GM18526 (cell line): Measurements from ENCODE around the gene RBM4.

Experiments
- POLR2A ChIP-seq: IDR thresholded peaks from 3 replicates; pipeline ENCODE4 v1.6.1; 2011; ENCODE audit not compliant: insufficient read length; ENCODE audit errors: extremely low read depth

RBM4 gene

DNA sequence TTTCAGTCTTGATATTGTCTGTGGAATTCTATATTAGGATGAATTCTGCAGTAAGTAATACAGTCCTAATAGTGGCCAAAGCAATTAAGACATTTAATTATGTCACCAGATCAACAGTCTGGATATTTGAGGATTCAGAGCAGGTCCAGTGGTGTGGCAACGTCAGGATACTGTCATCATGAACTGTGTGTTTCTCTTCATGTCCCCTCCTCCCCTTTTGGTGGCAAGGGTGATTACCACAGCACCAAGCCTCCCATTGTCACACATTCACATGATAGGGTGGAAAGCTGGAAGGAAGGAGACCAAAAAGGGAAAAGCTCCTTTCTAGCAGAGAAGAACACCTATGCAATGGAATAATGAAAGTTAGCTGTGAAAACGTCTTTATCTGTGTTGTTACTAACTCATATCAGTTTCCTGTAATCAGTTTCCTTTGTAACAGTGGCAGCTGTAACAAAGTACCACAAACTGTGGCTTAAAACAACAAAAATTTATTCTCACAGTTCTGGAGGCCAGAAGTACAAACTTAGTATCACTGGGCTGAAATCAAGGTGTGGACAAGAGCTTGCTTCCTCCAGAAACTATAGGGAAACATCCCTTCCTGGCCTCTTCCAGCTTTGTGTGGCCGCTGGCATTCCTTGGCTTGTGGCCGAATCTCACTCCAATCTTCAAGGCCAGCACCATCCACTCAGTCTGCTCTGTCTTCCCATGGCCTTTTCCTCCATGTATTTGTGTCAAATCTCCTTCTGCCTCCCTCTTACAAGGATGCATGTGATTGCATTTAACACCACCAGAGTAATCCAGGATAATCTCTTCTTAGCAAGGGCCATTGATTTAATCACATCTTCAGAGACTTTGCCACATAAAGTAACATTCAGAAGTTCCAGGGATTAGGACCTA, 28.5 kb upstream of the RBM4 start:
- no peak for TF ChIP-seq POLR2A

DNA sequence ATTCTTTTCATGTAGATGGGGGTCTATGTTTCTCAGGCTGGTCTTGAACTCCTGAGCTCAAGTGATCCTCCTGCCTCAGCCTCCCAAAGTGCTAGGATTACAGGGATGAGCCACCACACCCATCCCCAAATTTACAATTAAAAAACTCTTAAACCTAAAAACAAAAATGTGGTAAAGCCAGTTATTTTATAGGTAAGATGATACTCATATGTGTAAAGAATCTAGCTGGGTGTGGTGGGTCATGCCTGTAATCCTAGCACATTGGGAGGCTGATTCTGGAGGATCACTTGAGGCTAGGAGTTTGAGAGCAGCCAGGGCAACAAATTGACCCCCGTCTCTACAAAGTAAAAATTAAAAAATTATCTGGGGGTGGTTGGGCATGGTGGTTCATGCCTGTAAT, 26.0 kb upstream of the RBM4 start:
- TF ChIP-seq POLR2A: no peak

DNA sequence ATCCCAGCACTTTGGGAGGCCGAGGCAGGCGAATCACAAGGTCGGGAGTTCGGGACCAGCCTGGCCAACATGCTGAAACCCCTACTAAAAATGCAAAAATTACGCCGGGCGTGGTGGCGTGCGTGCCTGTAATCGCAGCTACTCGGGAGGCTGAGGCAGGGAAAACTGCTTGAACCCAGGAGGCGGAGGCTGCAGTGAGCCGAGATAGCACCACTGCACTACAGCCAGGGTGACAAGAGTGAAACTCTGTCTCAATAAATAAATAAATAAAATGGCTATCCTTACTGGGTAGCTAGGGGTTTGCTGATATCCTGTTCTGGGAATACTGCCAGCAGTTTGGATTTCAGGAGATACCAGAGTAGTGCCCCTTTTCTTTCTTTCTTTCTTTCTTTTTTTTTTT, 24.4 kb upstream of the RBM4 start:
- no peak for TF ChIP-seq POLR2A

DNA sequence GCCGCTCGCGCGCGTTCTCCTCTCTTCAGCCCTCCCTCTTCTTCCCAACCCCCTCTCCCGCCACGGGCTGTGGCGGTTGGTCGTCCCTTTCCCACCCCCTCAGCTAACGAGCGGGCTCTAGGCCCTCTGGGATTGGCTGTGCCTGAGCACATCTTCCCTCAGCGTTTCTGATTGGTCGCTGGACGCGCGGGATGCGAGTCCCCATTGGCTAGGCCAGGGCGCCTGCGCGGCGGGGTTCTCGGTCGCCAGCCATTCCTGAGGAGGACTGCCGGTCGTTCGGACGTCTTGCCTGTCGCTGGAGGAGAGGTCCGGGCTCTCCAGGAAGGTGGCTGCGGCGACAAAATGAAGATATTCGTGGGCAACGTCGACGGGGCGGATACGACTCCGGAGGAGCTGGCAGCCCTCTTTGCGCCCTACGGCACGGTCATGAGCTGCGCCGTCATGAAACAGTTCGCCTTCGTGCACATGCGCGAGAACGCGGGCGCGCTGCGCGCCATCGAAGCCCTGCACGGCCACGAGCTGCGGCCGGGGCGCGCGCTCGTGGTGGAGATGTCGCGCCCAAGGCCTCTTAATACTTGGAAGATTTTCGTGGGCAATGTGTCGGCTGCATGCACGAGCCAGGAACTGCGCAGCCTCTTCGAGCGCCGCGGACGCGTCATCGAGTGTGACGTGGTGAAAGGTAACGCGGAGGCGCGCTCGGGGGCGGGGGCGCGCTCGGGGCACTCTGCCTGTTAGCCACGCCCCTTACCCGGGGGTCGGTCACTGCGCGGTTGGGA, 21.9 kb upstream of the RBM4 start, which contains the start of gene RBM14:
RBM14 (plus strand) TSS at position 252 of the 776 bp plus-strand sequence; CDS start at position 343, 91 bp downstream.
- peak; percentile 99 for TF ChIP-seq POLR2A

DNA sequence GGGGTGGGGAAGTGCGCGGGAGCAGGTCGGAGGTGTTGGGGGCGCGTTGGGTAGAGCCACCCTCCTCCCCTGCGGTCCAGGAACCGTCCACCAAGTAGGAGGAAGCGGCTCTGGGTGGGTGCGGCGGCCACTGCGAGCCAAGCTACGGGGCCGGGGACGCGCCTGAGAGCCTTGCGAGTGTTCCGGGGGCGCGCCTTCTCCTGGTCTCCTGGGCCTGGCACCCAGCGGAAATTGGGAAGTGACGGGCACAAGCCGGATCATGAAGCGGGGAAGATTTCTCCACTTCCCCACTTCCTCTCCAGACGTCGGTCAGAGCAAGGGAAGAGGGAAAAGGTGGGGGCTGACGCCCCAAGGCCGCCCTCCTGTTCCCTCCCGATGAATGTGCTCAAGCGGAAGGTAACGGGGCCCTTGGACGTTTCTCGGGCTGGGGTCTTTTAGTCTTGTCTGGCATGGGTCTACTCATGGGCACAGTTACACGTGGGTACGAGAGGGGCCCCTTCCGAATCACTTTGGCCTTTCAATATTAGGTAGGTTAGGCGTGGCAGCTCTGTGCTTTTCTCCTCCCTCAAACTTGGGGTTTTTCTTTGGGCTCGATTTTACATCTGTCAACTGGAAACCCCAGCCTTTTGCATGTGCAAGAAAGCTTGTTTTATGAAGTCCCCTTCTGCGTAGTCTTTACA, 21.2 kb upstream of the RBM4 start:
- no peak for TF ChIP-seq POLR2A

DNA sequence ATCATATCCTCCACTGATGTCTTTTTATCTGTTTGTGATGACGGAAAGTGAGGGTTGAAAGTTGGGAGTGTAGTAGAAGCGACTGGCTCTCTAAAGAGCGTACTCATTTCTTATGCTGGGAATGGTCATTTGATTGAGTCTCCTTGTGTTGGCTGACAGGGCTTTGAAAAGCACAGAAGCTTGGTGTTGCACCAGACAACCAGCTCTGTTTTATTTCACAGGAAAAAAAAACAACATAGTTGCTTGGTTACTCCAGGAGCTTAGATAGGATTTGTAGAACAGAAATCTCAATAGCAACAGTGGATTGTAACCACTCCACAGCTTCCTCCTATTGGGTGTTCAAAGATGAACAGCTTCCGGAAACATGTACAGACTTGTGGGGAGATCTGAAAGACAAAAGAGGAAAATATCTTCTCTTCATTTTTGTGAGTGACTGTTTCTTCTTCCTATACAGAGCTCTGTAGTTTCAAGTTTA, 19.4 kb upstream of the RBM4 start:
- TF ChIP-seq POLR2A: no peak

DNA sequence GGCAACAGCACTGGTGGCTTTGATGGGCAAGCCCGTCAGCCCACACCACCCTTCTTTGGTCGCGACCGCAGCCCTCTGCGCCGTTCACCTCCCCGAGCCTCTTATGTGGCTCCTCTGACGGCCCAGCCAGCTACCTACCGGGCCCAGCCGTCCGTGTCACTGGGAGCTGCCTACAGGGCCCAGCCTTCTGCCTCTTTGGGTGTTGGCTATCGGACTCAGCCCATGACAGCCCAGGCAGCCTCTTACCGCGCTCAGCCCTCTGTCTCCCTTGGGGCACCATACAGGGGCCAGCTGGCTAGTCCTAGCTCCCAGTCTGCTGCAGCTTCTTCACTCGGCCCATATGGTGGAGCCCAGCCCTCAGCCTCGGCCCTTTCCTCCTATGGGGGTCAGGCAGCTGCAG, 14.1 kb upstream of the RBM4 start:
- TF ChIP-seq POLR2A: no peak

DNA sequence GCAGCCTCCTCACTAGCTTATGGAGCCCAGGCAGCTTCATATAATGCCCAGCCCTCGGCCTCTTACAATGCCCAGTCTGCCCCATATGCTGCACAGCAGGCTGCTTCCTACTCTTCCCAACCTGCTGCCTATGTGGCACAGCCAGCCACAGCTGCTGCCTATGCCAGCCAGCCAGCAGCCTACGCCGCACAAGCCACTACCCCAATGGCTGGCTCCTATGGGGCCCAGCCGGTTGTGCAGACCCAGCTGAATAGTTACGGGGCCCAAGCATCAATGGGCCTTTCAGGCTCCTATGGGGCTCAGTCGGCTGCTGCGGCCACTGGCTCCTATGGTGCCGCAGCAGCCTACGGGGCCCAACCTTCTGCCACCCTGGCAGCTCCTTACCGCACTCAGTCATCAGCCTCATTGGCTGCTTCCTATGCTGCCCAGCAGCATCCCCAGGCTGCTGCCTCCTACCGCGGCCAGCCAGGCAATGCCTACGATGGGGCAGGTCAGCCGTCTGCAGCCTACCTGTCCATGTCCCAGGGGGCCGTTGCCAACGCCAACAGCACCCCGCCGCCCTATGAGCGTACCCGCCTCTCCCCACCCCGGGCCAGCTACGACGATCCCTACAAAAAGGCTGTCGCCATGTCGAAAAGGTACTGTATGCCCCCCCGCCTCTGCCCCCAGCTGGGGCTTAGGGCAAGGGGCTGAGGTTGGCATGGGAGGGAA, 13.3 kb upstream of the RBM4 start:
- TF ChIP-seq POLR2A: no peak

DNA sequence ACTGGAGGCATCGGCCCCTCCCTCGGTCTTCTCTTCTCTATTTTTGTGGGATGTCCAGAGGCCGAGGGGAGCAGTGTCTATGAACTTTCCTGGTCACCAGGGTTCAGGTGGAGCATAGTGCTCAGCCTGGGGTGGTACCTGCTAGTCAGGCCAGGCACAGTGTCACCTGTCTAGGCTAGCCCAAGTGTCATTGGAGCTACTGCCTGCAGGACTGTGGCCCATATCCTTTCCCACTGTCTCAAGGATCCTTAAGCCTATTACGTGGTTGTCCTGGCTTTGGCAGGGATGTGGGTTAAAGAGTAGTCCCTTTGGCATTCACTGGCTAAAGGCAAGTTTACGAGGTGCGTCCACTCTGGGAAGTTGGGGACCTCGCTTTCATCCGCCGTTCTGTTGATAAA, 12.8 kb upstream of the RBM4 start:
- no peak for TF ChIP-seq POLR2A

DNA sequence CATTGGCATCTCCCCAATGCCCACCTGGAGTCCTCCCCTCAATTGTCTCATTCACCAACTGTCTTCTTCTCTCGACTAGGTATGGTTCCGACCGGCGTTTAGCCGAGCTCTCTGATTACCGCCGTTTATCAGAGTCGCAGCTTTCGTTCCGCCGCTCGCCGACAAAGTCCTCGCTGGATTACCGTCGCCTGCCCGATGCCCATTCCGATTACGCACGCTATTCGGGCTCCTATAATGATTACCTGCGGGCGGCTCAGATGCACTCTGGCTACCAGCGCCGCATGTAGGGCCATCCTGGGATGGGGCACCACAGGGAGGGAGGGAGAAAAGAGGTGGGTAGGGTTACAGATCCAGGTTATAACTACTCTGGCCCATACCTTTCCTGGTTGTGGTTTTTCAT, 12.1 kb upstream of the RBM4 start:
- no peak for TF ChIP-seq POLR2A

DNA sequence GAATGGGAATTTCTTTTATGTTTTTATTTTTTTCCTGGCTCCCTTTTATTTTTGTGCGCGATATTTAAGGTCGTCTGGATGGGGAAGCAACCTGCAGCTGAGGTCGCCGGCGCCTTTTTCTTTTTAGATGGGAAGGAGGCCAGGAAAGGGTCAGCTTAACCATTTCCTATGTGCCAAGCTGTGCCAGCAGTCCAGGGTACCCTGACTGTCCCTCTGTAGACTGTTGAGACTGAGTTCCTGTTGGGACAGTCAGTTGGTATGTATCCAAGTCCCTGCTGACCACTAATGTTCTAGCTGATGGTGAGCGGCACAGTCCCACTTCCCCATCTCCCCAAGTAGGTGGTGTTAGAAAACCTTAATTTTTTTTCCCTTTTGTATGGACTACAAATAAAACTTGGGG, 11.6 kb upstream of the RBM4 start:
- TF ChIP-seq POLR2A: peak; percentile 4

DNA sequence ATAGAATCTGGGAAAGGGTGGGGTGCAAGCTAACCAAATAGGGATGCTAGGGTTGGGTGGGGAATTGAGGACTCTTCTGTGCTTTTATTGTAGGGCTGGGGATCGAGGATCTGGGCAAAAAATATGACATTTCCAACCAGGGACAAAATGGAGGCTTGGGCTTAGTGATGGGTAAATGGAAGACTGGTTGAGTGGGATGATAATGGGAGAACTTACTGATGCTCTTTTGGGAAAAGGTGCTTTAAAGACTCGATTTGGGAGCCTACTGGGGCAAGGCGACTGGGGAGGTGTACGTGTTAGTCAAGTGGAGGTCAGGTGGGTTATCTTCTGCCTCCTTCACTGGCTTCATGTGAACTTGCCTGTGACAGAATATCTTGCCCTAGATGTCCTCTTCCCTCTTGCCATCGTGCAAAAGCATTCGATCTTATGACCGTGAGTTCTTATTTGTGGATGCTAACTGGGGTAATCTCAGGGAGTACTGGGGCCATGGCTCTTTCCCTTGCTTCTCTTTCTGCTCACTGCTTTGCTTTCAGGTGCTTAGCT, 10.4 kb upstream of the RBM4 start:
- no peak for TF ChIP-seq POLR2A

DNA sequence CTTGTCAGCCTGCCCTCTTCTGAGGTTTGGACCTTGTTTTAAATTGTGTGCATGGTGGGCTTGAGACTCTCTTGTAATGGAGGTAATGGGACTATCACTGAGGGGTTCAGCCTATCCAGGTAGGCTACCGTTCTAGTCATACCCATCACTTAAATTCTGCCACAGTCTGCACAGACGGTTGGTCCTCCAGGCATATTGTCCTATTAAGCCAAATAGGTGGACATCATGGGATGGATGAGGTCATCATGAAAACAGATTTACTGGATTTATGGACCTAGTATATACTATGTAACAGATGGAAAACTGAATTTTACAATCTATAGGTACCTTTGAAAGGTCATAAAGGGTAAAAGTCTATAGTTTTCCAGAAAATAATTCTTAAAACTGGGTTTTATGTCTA, 9.1 kb upstream of the RBM4 start:
- no peak for TF ChIP-seq POLR2A

DNA sequence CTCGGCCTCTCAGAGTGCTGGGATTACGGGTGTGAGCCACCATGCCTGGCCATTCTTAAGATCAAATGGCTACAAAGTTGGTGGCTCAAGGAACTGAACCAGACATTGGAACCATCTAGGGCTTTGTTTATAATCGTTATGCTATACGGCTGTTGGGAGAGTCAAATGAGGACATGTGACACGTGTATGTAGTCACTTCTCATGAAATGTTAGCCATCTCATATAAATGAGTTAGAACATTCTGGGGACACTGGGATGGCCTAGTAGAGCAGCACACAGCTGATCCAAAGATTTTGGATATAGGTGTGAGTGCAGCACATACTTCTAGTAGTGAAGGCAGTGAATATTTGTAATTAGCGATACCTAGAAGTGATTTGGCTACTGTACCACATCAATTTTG, 6.6 kb upstream of the RBM4 start:
- TF ChIP-seq POLR2A: no peak

DNA sequence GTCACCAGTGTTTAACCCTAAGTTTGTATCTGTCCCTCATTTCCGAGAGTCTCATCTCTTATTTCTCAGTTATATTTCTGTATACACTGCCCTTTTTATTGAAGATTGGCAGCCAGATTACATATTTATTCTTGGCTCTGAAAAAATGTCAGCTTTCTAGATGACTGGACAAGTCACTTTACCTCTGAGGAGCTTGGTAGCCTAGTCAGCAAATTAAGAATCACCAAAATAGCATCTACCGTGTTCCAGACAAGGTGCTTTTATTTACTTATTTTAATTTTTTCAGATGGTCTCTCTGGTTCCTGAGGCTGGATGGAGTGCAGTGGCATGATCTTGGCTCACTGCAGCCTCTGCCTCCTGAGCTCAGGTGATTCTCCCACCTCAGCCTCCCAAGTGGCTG, 5.6 kb upstream of the RBM4 start:
- no peak for TF ChIP-seq POLR2A
